HepG2 (cell line): ENCODE measurements around the gene SCUBE1. TPM values are rescaled to one million over a fixed set of nuclear protein-coding genes. Genes with fewer than 3 reads are reported as not detected.

Experiments
- ARID5B ChIP-seq: IDR thresholded peaks from 2 replicates; pipeline ENCODE4 v1.4.0; 2020; ENCODE audit warnings: mild to moderate bottlenecking, missing genetic modification reagents
- ATF4 ChIP-seq, 2 experiments: fragments of 450-650 bp in 1 of 2; sonication (generic) in 1 of 2; formaldehyde crosslinking; IDR thresholded peaks; 2 replicates each; pipeline versions ENCODE4 v1.5.0 to v1.8.0; 2020 to 2022; ENCODE audit warnings: mild to moderate bottlenecking in 1 of 2, missing genetic modification reagents in 1 of 2
- ATF5 ChIP-seq: sonication (generic); formaldehyde crosslinking; IDR thresholded peaks from 2 replicates; pipeline ENCODE4 v1.4.0; 2020; ENCODE audit warnings: mild to moderate bottlenecking, low read depth, missing genetic modification reagents
- ELF1 ChIP-seq: sonication (generic); formaldehyde crosslinking; IDR thresholded peaks from 2 replicates; pipeline ENCODE4 v1.4.0; 2020; ENCODE audit warnings: missing genetic modification reagents
- MTA3 ChIP-seq: sonication (generic); formaldehyde crosslinking; IDR thresholded peaks from 2 replicates; pipeline ENCODE4 v1.4.0; 2020; ENCODE audit warnings: missing genetic modification reagents
- PAXIP1 ChIP-seq: sonication (generic); formaldehyde crosslinking; conservative IDR thresholded peaks from 2 replicates; pipeline ENCODE4 v1.4.0; 2020; ENCODE audit warnings: mild to moderate bottlenecking, missing genetic modification reagents, moderate library complexity
- PHF21A ChIP-seq: sonication (generic); formaldehyde crosslinking; IDR thresholded peaks from 2 replicates; pipeline ENCODE4 v1.5.0; 2020; ENCODE audit warnings: mild to moderate bottlenecking, missing genetic modification reagents
- PRDM4 ChIP-seq: sonication (generic); formaldehyde crosslinking; IDR thresholded peaks from 2 replicates; pipeline ENCODE4 v1.9.0; 2021; ENCODE audit warnings: missing genetic modification reagents, borderline replicate concordance
- TFAP4 ChIP-seq: sonication (generic); IDR thresholded peaks from 2 replicates; pipeline ENCODE4 v1.6.1; 2016; ENCODE audit warnings: low read depth, borderline replicate concordance
- ZNF143 ChIP-seq: sonication (generic); formaldehyde crosslinking; IDR thresholded peaks from 2 replicates; pipeline ENCODE4 v1.4.0; 2020; ENCODE audit warnings: missing genetic modification reagents
- ZNF30 ChIP-seq: sonication (generic); formaldehyde crosslinking; IDR thresholded peaks from 2 replicates; pipeline ENCODE4 v1.5.0; 2020; ENCODE audit warnings: mild to moderate bottlenecking, missing genetic modification reagents
- polyA plus RNA-seq, 8 experiments: library from polyadenylated mRNA; depleted of rRNA in 3 of 8; stranded (reverse) in 7 of 8; unstranded in 1 of 8; fragments of >200 nt; fragmentation: Illumina TruSeq in 4 of 8; extraction: Trizol in 4 of 8; gene quantifications; 2 replicates each; pipeline versions ENCODE4 v1.2.1 to v1.2.3, GENCODE V29; 2011 to 2016; ENCODE audit warnings: low read depth in 4 of 8, missing spikeins in 1 of 8, mixed read lengths in 1 of 8; ENCODE audit not compliant: insufficient read depth in 1 of 8
- total RNA-seq, 5 experiments: library from RNA; depleted of rRNA; stranded (reverse); fragments of >200 nt; fragmentation: Illumina TruSeq; extraction: Trizol; gene quantifications; 2 replicates each; pipeline ENCODE4 v1.2.3, GENCODE V29; 2016; ENCODE audit warnings: low read depth in 1 of 5

SCUBE1 gene
- total and polyA plus RNA-seq, 2 of the 13 experiments (the other 11 are each of a cell fraction or from before 2014, with no cell fraction given) = under 0.01 to 0.05 TPM

- no peak for TF ChIP-seq PRDM4 (CRISPR knock-in tag)
- TF ChIP-seq TFAP4 = peak; percentile 8; the same call in 1 of the 2 replicates
- peak; percentile 84 for TF ChIP-seq PHF21A
- no peak for TF ChIP-seq ZNF30 (CRISPR knock-in tag)
- peak; percentile 55 for TF ChIP-seq PAXIP1 (CRISPR knock-in tag)
- no peak for TF ChIP-seq MTA3
- no peak for TF ChIP-seq ATF5
- peak; percentile 84 for TF ChIP-seq ELF1 (CRISPR knock-in tag)
- peak; percentile 64 for TF ChIP-seq ARID5B (CRISPR knock-in tag)
- TF ChIP-seq ATF4 (CRISPR knock-in tag; IDR thresholded peaks at IDR 0.05) = no peak
- TF ChIP-seq ZNF143 = peak; percentile 92
Measured at GRCh38 chr22:43187171-43188099, 155.7 kb downstream of the SCUBE1 start (continued).
